A549 (cell line): ENCODE results near the gene PAM. TPM values are rescaled to one million over a fixed set of nuclear protein-coding genes. Genes with fewer than 3 reads are reported as not detected.
A peak's percentile ranks its signal among the peaks of the same experiment; 100 is the strongest.
"Not testable (repeated sequence)": the region's sequence is repeated elsewhere in the genome, so short reads cannot be mapped to it uniquely, and the experiment has no call there.

Source experiments
- ATAC-seq, 2 experiments: fragments of 200-7000 bp in 1 of 2; fragments of >200 bp in 1 of 2; cut with Nextera tagmentation in 1 of 2; cut with Tn5 transposase in 1 of 2; 3 replicates each; pipeline versions ENCODE4 v1.8.0 to v1.9.1; 2018 to 2020; ENCODE audit warnings: mild to moderate bottlenecking in 1 of 2, moderate library complexity in 1 of 2
- CTCF ChIA-PET: fragments of 300-600 bp; sonication (Branson Sonifier 250); formaldehyde crosslinking; extraction: SDS; loops from one replicate; lab custom pipeline; 2021; ENCODE audit warnings: antibody characterized with exemption, inconsistent platforms; lab: Yijun Ruan, JAX
- POLR2A ChIA-PET: fragments of 350-600 bp; formaldehyde crosslinking; extraction: SDS; loops from one replicate; lab custom pipeline; 2021; ENCODE audit warnings: antibody characterized with exemption, inconsistent platforms; lab: Yijun Ruan, JAX
- DNase-seq, 2 experiments: peaks; one replicate each; pipeline versions ENCODE4 v3.0.0 to v3.0.0-alpha.2; 2011 to 2016; ENCODE audit warnings: low read depth in 1 of 2, low spot score in 1 of 2
- FAIRE-seq: peaks from 2 replicates; lab custom pipeline; 2011; peaks lifted over from hg19 to GRCh38; lab: Jason Lieb, UNC
- H3K27ac ChIP-seq, 2 experiments: fragments of >200 bp; sonication (Bioruptor Twin); formaldehyde crosslinking; 3 replicates each; pipeline ENCODE4 v1.5.1; 2016 to 2017
- H3K4me1 ChIP-seq: fragments of >200 bp; sonication (Bioruptor Twin); formaldehyde crosslinking; 3 replicates; pipeline ENCODE4 v1.6.1; 2016
- H3K4me2 ChIP-seq: fragments of >200 bp; sonication (Bioruptor Twin); formaldehyde crosslinking; 3 replicates; pipeline ENCODE4 v1.6.1; 2016
- H3K4me3 ChIP-seq: fragments of >200 bp; sonication (Bioruptor Twin); formaldehyde crosslinking; 3 replicates; pipeline ENCODE4 v1.5.1; 2016
- H3K9me3 ChIP-seq: fragments of >200 bp; sonication (Bioruptor Twin); formaldehyde crosslinking; 3 replicates; pipeline ENCODE4 v1.6.1; 2016
- ESRRA ChIP-seq: fragments of 150-350 bp; IDR thresholded peaks from 2 replicates; pipeline ENCODE4 v1.6.1; 2014; ENCODE audit warnings: mild to moderate bottlenecking, low read length, borderline replicate concordance
- FOXS1 ChIP-seq: fragments of 250-450 bp; sonication (Bioruptor Pico); IDR thresholded peaks from 2 replicates; pipeline ENCODE4 v1.5.0; 2020; ENCODE audit warnings: mild to moderate bottlenecking, moderate library complexity
- GATA3 ChIP-seq: IDR thresholded peaks from 2 replicates; pipeline ENCODE4 v1.6.1; 2012; ENCODE audit warnings: borderline replicate concordance
- HEYL ChIP-seq: fragments of 250-450 bp; sonication (Bioruptor Pico); IDR thresholded peaks from 2 replicates; pipeline ENCODE4 v1.8.0; 2021; ENCODE audit warnings: mild to moderate bottlenecking, moderate library complexity
- HOXA7 ChIP-seq: fragments of 250-450 bp; sonication (Bioruptor Pico); IDR thresholded peaks from 2 replicates; pipeline ENCODE4 v1.5.0; 2020; ENCODE audit warnings: mild to moderate bottlenecking, moderate library complexity
- HOXB13 ChIP-seq: fragments of 250-450 bp; sonication (Bioruptor Pico); IDR thresholded peaks from 2 replicates; pipeline ENCODE4 v1.5.0; 2020; ENCODE audit warnings: low read depth, mild to moderate bottlenecking, moderate library complexity
- MYC ChIP-seq: IDR thresholded peaks from 2 replicates; pipeline ENCODE4 v1.6.1; 2012; ENCODE audit warnings: mild to moderate bottlenecking, inconsistent platforms, low read length, improper control_type of control experiment, borderline replicate concordance
- NR3C1 ChIP-seq: fragments of >200 bp; sonication (Bioruptor Twin); formaldehyde crosslinking; IDR thresholded peaks from 3 replicates; pipeline ENCODE4 v1.6.1; 2017
- PHF8 ChIP-seq: fragments of 200-600 bp; sonication (generic); IDR thresholded peaks from 2 replicates; pipeline ENCODE4 v1.6.1; 2016; ENCODE audit warnings: low read depth, mild to moderate bottlenecking, antibody characterized with exemption, moderate library complexity, borderline replicate concordance
- POLR2A ChIP-seq: IDR thresholded peaks from 2 replicates; pipeline ENCODE4 v1.6.1; 2012; ENCODE audit warnings: mild to moderate bottlenecking, low read length
- POLR2AphosphoS2 ChIP-seq: conservative IDR thresholded peaks from 2 replicates; pipeline ENCODE4 v1.6.1; 2012; ENCODE audit warnings: low read length, improper control_type of control experiment, inconsistent platforms
- RAD21 ChIP-seq, 2 experiments: fragments of >200 bp in 1 of 2; sonication (Bioruptor Twin) in 1 of 2; formaldehyde crosslinking in 1 of 2; IDR thresholded peaks in 1 of 2; conservative IDR thresholded peaks in 1 of 2; 2 replicates in 1 of 2; 3 replicates in 1 of 2; pipeline ENCODE4 v1.6.1; 2012 to 2018; ENCODE audit warnings: inconsistent platforms in 1 of 2
- SMC3 ChIP-seq: fragments of >200 bp; sonication (Bioruptor Twin); formaldehyde crosslinking; IDR thresholded peaks from 3 replicates; pipeline ENCODE4 v1.6.1; 2018; ENCODE audit warnings: inconsistent platforms
- ZFP36 ChIP-seq: fragments of 450-650 bp; IDR thresholded peaks from 2 replicates; pipeline ENCODE4 v1.6.1; 2014; ENCODE audit warnings: borderline replicate concordance; ENCODE audit not compliant: partially characterized antibody
- WGBS: methylation state at CpG from one replicate; pipeline ENCODE4 v1.1.6; 2017; ENCODE audit errors: missing lambda C conversion rate; 5-methylcytosine and 5-hydroxymethylcytosine counted together
- polyA plus RNA-seq, 4 experiments: library from polyadenylated mRNA; depleted of rRNA in 3 of 4; stranded (reverse); fragments of >200 nt; fragmentation: RNase III in 1 of 4; extraction: RNeasy Plus Mini Kit Qiagen cat#74134 plus additional on column Dnase treatment in 1 of 4; gene quantifications; 2 replicates in 3 of 4; 3 replicates in 1 of 4; pipeline ENCODE4 v1.2.3, GENCODE V29; 2011 to 2017
- TF ChIP-seq, protein P1 (sequence below): fragments of >200 bp; sonication (Bioruptor Twin); formaldehyde crosslinking; IDR thresholded peaks from 3 replicates; pipeline ENCODE4 v1.5.1; 2016
- TF ChIP-seq, protein P2 (sequence below): fragments of 250-450 bp; sonication (Bioruptor Pico); IDR thresholded peaks from 2 replicates; pipeline ENCODE4 v1.5.0; 2020; ENCODE audit warnings: low read depth, mild to moderate bottlenecking, moderate library complexity
- TF ChIP-seq, protein P3 (sequence below): fragments of 150-350 bp; IDR thresholded peaks from 2 replicates; pipeline ENCODE4 v1.6.1; 2014; ENCODE audit warnings: low read depth, mild to moderate bottlenecking, low read length
- TF ChIP-seq, protein P4 (sequence below): IDR thresholded peaks from 2 replicates; pipeline ENCODE4 v1.6.1; 2012; ENCODE audit warnings: low read depth, borderline replicate concordance

PAM gene
- polyA plus RNA-seq, 2 of the 4 experiments (the other 2 are of a cell fraction): 21.5 to 25.1 TPM

DNA sequence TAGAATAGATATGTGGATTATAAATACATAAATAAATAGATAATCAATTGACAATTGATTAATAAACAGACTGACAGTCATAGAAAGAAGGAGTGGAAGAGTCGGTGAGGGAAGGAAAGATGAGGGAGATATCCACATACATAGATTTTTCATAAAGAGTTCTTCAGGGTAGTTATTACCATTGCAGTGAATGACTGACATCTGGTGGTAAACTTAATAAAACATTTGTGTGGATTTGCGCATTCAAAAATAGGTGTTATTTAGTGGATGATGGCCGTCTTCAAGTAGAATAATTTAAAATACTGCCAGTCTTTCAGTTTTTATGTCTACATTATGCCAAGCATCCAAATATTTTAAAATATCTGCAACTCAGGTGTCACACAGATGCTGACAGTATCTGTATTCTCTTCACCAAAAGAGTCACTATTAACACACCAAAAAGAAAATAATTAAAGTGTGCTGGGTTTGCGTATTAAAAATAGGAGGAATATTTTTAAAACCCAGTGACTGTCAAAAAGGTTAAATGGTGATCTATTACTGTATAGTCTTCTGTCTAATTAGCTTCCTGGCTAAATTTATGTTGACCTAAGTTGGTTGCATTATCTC, 286.1 kb downstream of the PAM start:
- TF ChIP-seq POLR2A (no peak), POLR2AphosphoS2 (no peak), RAD21 (conservative IDR thresholded peaks at IDR 0.05 in 1 of 2, IDR thresholded peaks at IDR 0.05 in 1 of 2) (peak; percentile 73 to 79), NR3C1 (no peak), SMC3 (peak; percentile 76)
- TF ChIP-seq, protein P1, sequence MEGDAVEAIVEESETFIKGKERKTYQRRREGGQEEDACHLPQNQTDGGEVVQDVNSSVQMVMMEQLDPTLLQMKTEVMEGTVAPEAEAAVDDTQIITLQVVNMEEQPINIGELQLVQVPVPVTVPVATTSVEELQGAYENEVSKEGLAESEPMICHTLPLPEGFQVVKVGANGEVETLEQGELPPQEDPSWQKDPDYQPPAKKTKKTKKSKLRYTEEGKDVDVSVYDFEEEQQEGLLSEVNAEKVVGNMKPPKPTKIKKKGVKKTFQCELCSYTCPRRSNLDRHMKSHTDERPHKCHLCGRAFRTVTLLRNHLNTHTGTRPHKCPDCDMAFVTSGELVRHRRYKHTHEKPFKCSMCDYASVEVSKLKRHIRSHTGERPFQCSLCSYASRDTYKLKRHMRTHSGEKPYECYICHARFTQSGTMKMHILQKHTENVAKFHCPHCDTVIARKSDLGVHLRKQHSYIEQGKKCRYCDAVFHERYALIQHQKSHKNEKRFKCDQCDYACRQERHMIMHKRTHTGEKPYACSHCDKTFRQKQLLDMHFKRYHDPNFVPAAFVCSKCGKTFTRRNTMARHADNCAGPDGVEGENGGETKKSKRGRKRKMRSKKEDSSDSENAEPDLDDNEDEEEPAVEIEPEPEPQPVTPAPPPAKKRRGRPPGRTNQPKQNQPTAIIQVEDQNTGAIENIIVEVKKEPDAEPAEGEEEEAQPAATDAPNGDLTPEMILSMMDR: peak; percentile 66
- TF ChIP-seq, protein P2, sequence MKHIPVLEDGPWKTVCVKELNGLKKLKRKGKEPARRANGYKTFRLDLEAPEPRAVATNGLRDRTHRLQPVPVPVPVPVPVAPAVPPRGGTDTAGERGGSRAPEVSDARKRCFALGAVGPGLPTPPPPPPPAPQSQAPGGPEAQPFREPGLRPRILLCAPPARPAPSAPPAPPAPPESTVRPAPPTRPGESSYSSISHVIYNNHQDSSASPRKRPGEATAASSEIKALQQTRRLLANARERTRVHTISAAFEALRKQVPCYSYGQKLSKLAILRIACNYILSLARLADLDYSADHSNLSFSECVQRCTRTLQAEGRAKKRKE: no peak
- H3K4me2 ChIP-seq: no peak overlapping the region
- H3K4me1 ChIP-seq: no peaks in the 10 kb centered on the region
- ATAC-seq: peak; percentile 59 to 70; a peak in 4 of 6 replicates
- H3K27ac ChIP-seq: no peak overlapping the region
- ChIA-PET POLR2A (no interaction called here), CTCF (interaction anchor here (0.7 to 1.5 kb wide), 5 partner anchors 13 to 457 kb away, joined by 3 to 6 read pairs (median 4); no protein-coding TSS in a partner anchor)
- no peak for FAIRE-seq
- 24% methylated on average over 4 of the region's 4 CpGs for WGBS
- no peak overlapping the region for H3K4me3 ChIP-seq
- DNase-seq: peak; percentile 5 to 58
- no peaks in the 10 kb centered on the region for H3K9me3 ChIP-seq

DNA sequence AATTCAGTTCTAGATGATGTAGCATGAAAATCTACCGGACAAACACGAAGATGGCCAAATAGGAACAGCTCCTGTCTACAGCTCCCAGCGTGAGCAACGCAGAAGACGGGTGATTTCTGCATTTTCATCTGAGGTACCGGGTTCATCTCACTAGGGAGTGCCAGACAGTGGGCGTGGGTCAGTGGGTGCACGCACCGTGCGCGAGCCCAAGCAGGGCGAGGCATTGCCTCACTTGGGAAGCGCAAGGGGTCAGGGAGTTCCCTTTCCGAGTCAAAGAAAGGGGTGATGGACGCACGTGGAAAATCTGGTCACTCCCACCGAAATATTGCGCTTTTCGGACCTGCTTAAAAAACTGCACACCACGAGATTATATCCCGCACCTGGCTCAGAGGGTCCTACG, 291.6 kb downstream of the PAM start:
- H3K27ac ChIP-seq, H3K4me2 ChIP-seq, H3K4me3 ChIP-seq, CTCF ChIA-PET, H3K4me1 ChIP-seq, H3K9me3 ChIP-seq, POLR2A ChIA-PET, FAIRE-seq, ATAC-seq, DNase-seq: not testable (repeated sequence)
- WGBS: 69% methylated on average over 20 of the region's 22 CpGs

DNA sequence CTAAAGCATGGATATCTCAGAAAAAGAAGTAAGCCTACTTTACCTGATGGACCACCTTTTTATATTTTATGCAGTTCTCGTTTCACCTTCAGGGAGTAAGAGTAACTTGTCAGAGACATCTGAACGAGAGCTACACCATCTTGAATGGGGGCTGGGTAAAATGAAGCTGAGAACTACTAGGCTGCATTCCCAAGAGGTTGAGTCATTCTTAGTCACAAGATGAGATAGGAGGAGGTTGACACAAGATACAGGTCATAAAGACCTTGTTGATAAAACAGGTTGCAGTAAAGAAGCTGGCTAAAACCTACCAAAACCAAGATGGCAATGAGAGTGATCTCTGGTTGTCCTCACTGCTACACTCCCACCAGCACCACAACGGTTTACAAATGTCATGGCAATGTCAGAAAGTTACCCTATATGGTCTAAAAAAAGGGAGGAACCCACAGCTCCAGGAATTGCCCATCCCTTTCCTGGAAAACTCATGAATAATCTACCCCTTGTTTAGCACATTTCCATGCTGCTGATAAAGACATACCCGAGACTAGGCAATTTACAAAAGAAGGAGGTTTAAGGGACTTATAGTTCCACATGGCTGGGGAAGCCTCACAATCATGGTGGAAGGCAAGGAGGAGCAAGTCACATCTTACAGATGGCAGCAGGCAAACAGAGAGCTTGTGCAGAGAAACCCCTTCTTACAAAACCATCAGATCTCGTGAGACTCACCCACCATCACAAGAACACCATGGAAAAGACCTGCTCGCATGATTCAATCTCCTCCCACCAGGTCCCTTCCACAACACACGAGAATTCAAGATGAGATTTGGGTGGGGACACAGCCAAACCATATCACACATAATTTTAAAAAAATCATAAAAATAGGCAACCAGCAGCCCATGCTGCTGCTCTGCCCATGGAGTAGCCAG, 302.4 kb downstream of the PAM start:
- Histone ChIP-seq H3K9me3 (no peaks in the 10 kb centered on the region), H3K4me2 (0 out of 3 replicates have a peak overlapping the region, but pooled peaks have one; percentile 13), H3K4me3 (no peak overlapping the region), H3K27ac (no peak overlapping the region), H3K4me1 (0 out of 3 replicates have a peak, but pooled peaks cover 4% of the 10 kb centered on the region)
- ChIA-PET CTCF (no interaction called here), POLR2A (no interaction called here)
- TF ChIP-seq HOXA7 (CRISPR knock-in tag): no peak
- TF ChIP-seq HEYL (CRISPR knock-in tag): no peak
- TF ChIP-seq, protein P3, sequence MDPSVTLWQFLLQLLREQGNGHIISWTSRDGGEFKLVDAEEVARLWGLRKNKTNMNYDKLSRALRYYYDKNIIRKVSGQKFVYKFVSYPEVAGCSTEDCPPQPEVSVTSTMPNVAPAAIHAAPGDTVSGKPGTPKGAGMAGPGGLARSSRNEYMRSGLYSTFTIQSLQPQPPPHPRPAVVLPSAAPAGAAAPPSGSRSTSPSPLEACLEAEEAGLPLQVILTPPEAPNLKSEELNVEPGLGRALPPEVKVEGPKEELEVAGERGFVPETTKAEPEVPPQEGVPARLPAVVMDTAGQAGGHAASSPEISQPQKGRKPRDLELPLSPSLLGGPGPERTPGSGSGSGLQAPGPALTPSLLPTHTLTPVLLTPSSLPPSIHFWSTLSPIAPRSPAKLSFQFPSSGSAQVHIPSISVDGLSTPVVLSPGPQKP: no peak
- TF ChIP-seq FOXS1 (CRISPR knock-in tag): no peak
- no peak for ATAC-seq
- FAIRE-seq: no peak
- WGBS: 23% methylated on average over 6 of the region's 7 CpGs
- peak in 1 of 2 experiments; percentile 29 for DNase-seq

DNA sequence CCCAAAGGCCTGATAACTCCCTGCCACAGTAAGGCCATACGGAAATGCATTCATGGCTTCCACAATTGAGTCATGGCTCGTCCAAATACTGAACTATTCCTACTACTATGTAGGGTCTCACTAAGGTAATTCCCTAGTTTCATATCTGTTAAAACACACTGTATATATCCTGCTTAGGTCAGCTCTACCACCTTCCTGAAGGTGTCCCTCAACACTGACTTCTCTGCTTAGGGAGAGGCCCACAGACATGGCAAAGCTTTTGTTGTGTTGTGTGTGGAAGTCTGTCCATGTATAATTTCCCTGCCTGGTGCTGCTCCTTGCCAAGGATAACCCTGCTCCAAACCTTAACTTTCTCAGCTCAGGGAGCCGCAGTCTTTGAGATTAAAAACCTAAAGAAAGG, 304.4 kb downstream of the PAM start:
- 49% methylated on average over 3 of the region's 3 CpGs for WGBS
- Histone ChIP-seq H3K9me3 (no peaks in the 10 kb centered on the region), H3K4me2 (no peak overlapping the region), H3K4me3 (no peak overlapping the region), H3K4me1 (0 out of 3 replicates have a peak, but pooled peaks cover 4% of the 10 kb centered on the region), H3K27ac (no peak overlapping the region)
- CTCF ChIA-PET: no interaction called here
- FAIRE-seq (no peak), DNase-seq (no peak), ATAC-seq (no peak)
- TF ChIP-seq ESRRA (no peak), HOXB13 (CRISPR knock-in tag) (no peak), MYC (no peak), GATA3 (no peak), ZFP36 (no peak), NR3C1 (no peak), PHF8 (no peak), POLR2A (no peak)
- TF ChIP-seq, protein P2: no peak
- TF ChIP-seq, protein P4, sequence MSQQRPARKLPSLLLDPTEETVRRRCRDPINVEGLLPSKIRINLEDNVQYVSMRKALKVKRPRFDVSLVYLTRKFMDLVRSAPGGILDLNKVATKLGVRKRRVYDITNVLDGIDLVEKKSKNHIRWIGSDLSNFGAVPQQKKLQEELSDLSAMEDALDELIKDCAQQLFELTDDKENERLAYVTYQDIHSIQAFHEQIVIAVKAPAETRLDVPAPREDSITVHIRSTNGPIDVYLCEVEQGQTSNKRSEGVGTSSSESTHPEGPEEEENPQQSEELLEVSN: no peak
- TF ChIP-seq, protein P1: no peak
- TF ChIP-seq, all 56 proteins: peak for 0
- POLR2A ChIA-PET: interaction anchor here (1.5 kb wide), 1 partner anchor 61 kb away, joined by 4 read pairs; the partner anchor contains the start of genes GIN1 and PPIP5K2
